NB4 (cell line): ENCODE results near the gene PEAK3.
A peak's percentile ranks its signal among the peaks of the same experiment; 100 is the strongest.

Source experiments
- DNase-seq: peaks from one replicate; pipeline ENCODE4 v3.0.0; 2010; ENCODE audit warnings: low read depth
- H3K4me3 ChIP-seq: one replicate; pipeline ENCODE4 v1.5.1; 2011; ENCODE audit warnings: mild to moderate bottlenecking, low read depth, low read length, moderate library complexity
- CTCF ChIP-seq: IDR thresholded peaks from one replicate; pipeline ENCODE4 v1.5.1; 2012; ENCODE audit warnings: low read depth, low read length
- MAX ChIP-seq: IDR thresholded peaks from 2 replicates; pipeline ENCODE4 v1.6.1; 2011; ENCODE audit warnings: low read depth, low read length
- MYC ChIP-seq: IDR thresholded peaks from 2 replicates; pipeline ENCODE4 v1.6.1; 2011; ENCODE audit warnings: low read depth, low read length
- POLR2A ChIP-seq: IDR thresholded peaks from 2 replicates; pipeline ENCODE4 v1.6.1; 2011; ENCODE audit warnings: mild to moderate bottlenecking; ENCODE audit not compliant: insufficient read length; ENCODE audit errors: extremely low read depth

The PEAK3 gene

GRCh38 chr19:2243274-2244124, 38.5 kb downstream of the PEAK3 start:
- no peak overlapping the region for H3K4me3 ChIP-seq
- TF ChIP-seq CTCF (no peak), MAX (no peak), POLR2A (no peak), MYC (no peak)
- DNase-seq, result no peak

GRCh38 chr19:2242816-2243215, 39.2 kb downstream of the PEAK3 start:
- no peak for TF ChIP-seq MAX
- no peak for TF ChIP-seq POLR2A
- no peak for TF ChIP-seq CTCF
- no peak for TF ChIP-seq MYC
- no peak overlapping the region for H3K4me3 ChIP-seq
- DNase-seq, result no peak

GRCh38 chr19:2242092-2242537, 39.9 kb downstream of the PEAK3 start:
- TF ChIP-seq CTCF, result no peak
- TF ChIP-seq POLR2A, result no peak
- TF ChIP-seq MYC, result no peak
- no peak for TF ChIP-seq MAX
- no peak for DNase-seq
- H3K4me3 ChIP-seq, result no peak overlapping the region

GRCh38 chr19:2240881-2241760, 40.9 kb downstream of the PEAK3 start:
- no peak overlapping the region for H3K4me3 ChIP-seq
- no peak for TF ChIP-seq MAX
- TF ChIP-seq CTCF, result no peak
- no peak for TF ChIP-seq MYC
- TF ChIP-seq POLR2A, result no peak
- no peak for DNase-seq

GRCh38 chr19:2239771-2240770, 41.9 kb downstream of the PEAK3 start:
- DNase-seq, result peak; percentile 33
- TF ChIP-seq MYC, result no peak
- no peak for TF ChIP-seq CTCF
- TF ChIP-seq POLR2A, result no peak
- TF ChIP-seq MAX, result no peak
- peak overlapping the region; percentile 76 for H3K4me3 ChIP-seq
